Panc1 (cell line): ENCODE measurements around the gene MTM1. TPM values are rescaled to one million over a fixed set of nuclear protein-coding genes. Genes with fewer than 3 reads are reported as not detected.

Experiments used
- ATAC-seq: fragments of 200-7000 bp; cut with Tn5 transposase; 2 replicates; pipeline ENCODE4 v1.9.1; 2020; ENCODE audit warnings: mild to moderate bottlenecking, moderate library complexity
- BruUV-seq: library from RNA; stranded (reverse); fragments of 400-500 nt; replicated peaks from 2 replicates; lab custom pipeline; 2021; lab: Mats Ljungman, UMichigan
- CTCF ChIA-PET: fragments of 300-600 bp; sonication (Branson Sonifier 250); formaldehyde crosslinking; loops from one replicate; lab custom pipeline; 2022; ENCODE audit warnings: antibody characterized with exemption; lab: Charles Lee
- POLR2A ChIA-PET: fragments of 300-600 bp; sonication (Branson Sonifier 250); formaldehyde crosslinking; loops from one replicate; lab custom pipeline; 2022; ENCODE audit warnings: antibody characterized with exemption; lab: Charles Lee
- DNase-seq: peaks from one replicate; pipeline ENCODE4 v3.0.0-alpha.2; 2010; ENCODE audit warnings: low read depth, low spot score
- H3K27ac ChIP-seq: 2 replicates; pipeline ENCODE4 v1.5.1; 2011; ENCODE audit warnings: mild to moderate bottlenecking, low read length, inconsistent platforms
- H3K27me3 ChIP-seq: fragments of 200-500 bp; sonication (Bioruptor generic); 2 replicates; pipeline ENCODE4 v1.6.0; 2014; ENCODE audit warnings: low read length, inconsistent platforms; ENCODE audit not compliant: control insufficient read depth, insufficient read depth
- H3K36me3 ChIP-seq: fragments of 200-500 bp; sonication (Bioruptor generic); 2 replicates; pipeline ENCODE4 v1.5.1; 2014; ENCODE audit warnings: inconsistent platforms, mild to moderate bottlenecking, low read length, moderate library complexity; ENCODE audit not compliant: control insufficient read depth, insufficient read depth
- H3K4me1 ChIP-seq: 2 replicates; pipeline ENCODE4 v1.5.1; 2011; ENCODE audit warnings: inconsistent platforms, mild to moderate bottlenecking, low read length, moderate library complexity; ENCODE audit not compliant: control insufficient read depth, insufficient read depth
- H3K4me3 ChIP-seq, 2 experiments: 2 replicates each; pipeline ENCODE4 v1.5.1; 2011 to 2012; ENCODE audit warnings: low read depth in 2 of 2, low read length in 2 of 2, mild to moderate bottlenecking in 2 of 2, inconsistent platforms in 1 of 2, moderate library complexity in 1 of 2
- H3K9me3 ChIP-seq: fragments of 200-500 bp; sonication (Bioruptor generic); 2 replicates; pipeline ENCODE4 v1.5.1; 2014; ENCODE audit warnings: low read depth, mild to moderate bottlenecking, inconsistent platforms, low read length, moderate library complexity; ENCODE audit not compliant: control insufficient read depth, insufficient read depth
- POLR2AphosphoS5 ChIP-seq: IDR thresholded peaks from 2 replicates; pipeline ENCODE4 v1.6.1; 2012; ENCODE audit warnings: mild to moderate bottlenecking, low read depth, low read length, moderate library complexity
- SIN3A ChIP-seq: IDR thresholded peaks from 2 replicates; pipeline ENCODE4 v1.6.1; 2012; ENCODE audit warnings: low read depth, mild to moderate bottlenecking, low read length, moderate library complexity, borderline replicate concordance; ENCODE audit not compliant: insufficient read depth
- TCF7L2 ChIP-seq: IDR thresholded peaks from 2 replicates; pipeline ENCODE4 v1.6.1; 2011; ENCODE audit warnings: mild to moderate bottlenecking, low read depth, low read length, inconsistent platforms
- in situ Hi-C: cut with HindIII; loops from 2 replicates; pipeline ENCODE4 v1.10.0; 2016; ENCODE audit warnings: low sequenced_read_pairs, low pct_unique_long_range_greater_than_20kb
- intact Hi-C: fragments of 100-400 bp; cut with micrococcal nuclease; formaldehyde crosslinking; loops from one replicate; pipeline ENCODE4 v1.10.0; 2022; ENCODE audit not compliant: unreplicated experiment
- total RNA-seq: library from RNA; stranded (reverse); gene quantifications from one replicate; pipeline ENCODE4 v1.2.1, GENCODE V29; 2021; ENCODE audit not compliant: unreplicated experiment
- TF ChIP-seq, protein P1 (sequence below), 2 experiments: IDR thresholded peaks; 2 replicates each; pipeline ENCODE4 v1.6.1; 2011 to 2012; ENCODE audit warnings: low read depth in 2 of 2, control low read depth in 1 of 2, low read length in 1 of 2, mild to moderate bottlenecking in 1 of 2, moderate library complexity in 1 of 2; ENCODE audit not compliant: insufficient read depth in 1 of 2
- TF ChIP-seq, protein P2 (sequence below): fragments of 450-650 bp; IDR thresholded peaks from 2 replicates; pipeline ENCODE4 v1.5.1; 2017; ENCODE audit warnings: mild to moderate bottlenecking

The MTM1 gene
- total RNA-seq, 1 experiment from 2014 or later = 24.0 TPM

DNA sequence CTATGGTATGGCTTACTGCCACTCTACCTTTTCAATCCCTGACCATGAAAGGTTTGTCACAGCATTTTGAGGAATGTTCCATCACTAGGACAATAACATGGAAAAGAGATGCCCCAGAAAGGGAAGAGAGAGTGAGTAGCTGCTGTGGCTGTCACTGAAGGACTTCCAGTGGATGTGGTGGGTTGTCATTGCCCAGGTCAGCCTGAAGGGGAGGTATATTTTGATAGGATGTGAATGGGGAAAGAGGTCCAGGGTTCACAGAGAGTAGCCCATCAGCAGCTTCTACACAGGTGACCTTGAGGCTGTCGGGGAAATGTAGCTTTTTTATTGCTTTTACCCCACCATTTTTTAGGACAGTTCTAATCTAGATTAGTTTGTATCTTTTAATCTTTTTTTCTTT, 30.8 kb downstream of the MTM1 start:
- Histone ChIP-seq H3K4me1 (no peaks in the 10 kb centered on the region), H3K9me3 (no peaks in the 10 kb centered on the region), H3K4me3 (no peak overlapping the region), H3K36me3 (no peaks in the 10 kb centered on the region), H3K27me3 (no peaks in the 10 kb centered on the region), H3K27ac (no peak overlapping the region)
- no peak for DNase-seq
- in situ Hi-C loops = no loop called here
- POLR2A ChIA-PET = no interaction called here
- no peak for ATAC-seq
- BruUV-seq = no TSS peak
- CTCF ChIA-PET = no interaction called here
- no peak for TF ChIP-seq POLR2AphosphoS5
- TF ChIP-seq, protein P1, sequence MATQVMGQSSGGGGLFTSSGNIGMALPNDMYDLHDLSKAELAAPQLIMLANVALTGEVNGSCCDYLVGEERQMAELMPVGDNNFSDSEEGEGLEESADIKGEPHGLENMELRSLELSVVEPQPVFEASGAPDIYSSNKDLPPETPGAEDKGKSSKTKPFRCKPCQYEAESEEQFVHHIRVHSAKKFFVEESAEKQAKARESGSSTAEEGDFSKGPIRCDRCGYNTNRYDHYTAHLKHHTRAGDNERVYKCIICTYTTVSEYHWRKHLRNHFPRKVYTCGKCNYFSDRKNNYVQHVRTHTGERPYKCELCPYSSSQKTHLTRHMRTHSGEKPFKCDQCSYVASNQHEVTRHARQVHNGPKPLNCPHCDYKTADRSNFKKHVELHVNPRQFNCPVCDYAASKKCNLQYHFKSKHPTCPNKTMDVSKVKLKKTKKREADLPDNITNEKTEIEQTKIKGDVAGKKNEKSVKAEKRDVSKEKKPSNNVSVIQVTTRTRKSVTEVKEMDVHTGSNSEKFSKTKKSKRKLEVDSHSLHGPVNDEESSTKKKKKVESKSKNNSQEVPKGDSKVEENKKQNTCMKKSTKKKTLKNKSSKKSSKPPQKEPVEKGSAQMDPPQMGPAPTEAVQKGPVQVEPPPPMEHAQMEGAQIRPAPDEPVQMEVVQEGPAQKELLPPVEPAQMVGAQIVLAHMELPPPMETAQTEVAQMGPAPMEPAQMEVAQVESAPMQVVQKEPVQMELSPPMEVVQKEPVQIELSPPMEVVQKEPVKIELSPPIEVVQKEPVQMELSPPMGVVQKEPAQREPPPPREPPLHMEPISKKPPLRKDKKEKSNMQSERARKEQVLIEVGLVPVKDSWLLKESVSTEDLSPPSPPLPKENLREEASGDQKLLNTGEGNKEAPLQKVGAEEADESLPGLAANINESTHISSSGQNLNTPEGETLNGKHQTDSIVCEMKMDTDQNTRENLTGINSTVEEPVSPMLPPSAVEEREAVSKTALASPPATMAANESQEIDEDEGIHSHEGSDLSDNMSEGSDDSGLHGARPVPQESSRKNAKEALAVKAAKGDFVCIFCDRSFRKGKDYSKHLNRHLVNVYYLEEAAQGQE (IDR thresholded peaks at IDR 0.05; ENCODE audit: insufficient read depth in 1 of 2, low read depth in 2 of 2, low read length in 1 of 2) = no peak
- TF ChIP-seq, protein P2, sequence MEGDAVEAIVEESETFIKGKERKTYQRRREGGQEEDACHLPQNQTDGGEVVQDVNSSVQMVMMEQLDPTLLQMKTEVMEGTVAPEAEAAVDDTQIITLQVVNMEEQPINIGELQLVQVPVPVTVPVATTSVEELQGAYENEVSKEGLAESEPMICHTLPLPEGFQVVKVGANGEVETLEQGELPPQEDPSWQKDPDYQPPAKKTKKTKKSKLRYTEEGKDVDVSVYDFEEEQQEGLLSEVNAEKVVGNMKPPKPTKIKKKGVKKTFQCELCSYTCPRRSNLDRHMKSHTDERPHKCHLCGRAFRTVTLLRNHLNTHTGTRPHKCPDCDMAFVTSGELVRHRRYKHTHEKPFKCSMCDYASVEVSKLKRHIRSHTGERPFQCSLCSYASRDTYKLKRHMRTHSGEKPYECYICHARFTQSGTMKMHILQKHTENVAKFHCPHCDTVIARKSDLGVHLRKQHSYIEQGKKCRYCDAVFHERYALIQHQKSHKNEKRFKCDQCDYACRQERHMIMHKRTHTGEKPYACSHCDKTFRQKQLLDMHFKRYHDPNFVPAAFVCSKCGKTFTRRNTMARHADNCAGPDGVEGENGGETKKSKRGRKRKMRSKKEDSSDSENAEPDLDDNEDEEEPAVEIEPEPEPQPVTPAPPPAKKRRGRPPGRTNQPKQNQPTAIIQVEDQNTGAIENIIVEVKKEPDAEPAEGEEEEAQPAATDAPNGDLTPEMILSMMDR = peak; percentile 8; the same call in 1 of the 2 replicates
- no peak for TF ChIP-seq TCF7L2
- no peak for TF ChIP-seq SIN3A
- intact Hi-C loops = no loop called here

DNA sequence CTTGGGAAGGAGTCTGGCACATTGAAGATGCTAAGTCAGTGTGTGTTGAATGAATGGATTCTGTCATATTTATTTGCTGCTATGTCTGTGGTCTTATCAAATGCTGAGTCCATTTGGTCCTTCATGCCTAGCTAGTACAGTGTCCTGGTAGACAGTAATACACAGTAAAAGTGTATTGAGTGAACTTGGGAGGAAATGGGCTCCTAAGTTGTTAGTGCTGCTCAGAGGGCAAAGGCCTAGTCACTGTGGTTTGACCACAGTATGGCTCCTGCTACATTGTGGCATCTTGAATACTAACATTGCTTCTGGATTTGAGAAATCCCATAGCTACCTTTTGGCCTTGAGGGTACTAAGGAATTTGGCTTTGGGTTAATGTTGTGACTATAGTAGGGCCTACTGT, 33.9 kb downstream of the MTM1 start:
- no peak for ATAC-seq
- H3K4me1 ChIP-seq = no peaks in the 10 kb centered on the region
- H3K4me3 ChIP-seq = no peak overlapping the region
- in situ Hi-C loops = no loop called here
- TF ChIP-seq, protein P1 (IDR thresholded peaks at IDR 0.05; ENCODE audit: insufficient read depth in 1 of 2, low read depth in 2 of 2, low read length in 1 of 2) = no peak
- TF ChIP-seq POLR2AphosphoS5 = no peak
- TF ChIP-seq, protein P2 = no peak
- TF ChIP-seq SIN3A = no peak
- TF ChIP-seq TCF7L2 = no peak
- no peak for DNase-seq
- intact Hi-C loops = no loop called here
- no peaks in the 10 kb centered on the region for H3K27me3 ChIP-seq
- H3K36me3 ChIP-seq = no peaks in the 10 kb centered on the region
- no peaks in the 10 kb centered on the region for H3K9me3 ChIP-seq
- ChIA-PET CTCF (no interaction called here), POLR2A (no interaction called here)
- no peak overlapping the region for H3K27ac ChIP-seq
- BruUV-seq = no TSS peak
